Nucleus accumbens (tissue), 56 donors: ENCODE data around the gene BFSP2.
A peak's percentile ranks its signal among the peaks of the same experiment; 100 is the strongest.

Experiments
- DNase-seq, 56 donors: peaks; one replicate each; lab custom pipeline; 2025; lab: John Stamatoyannopoulos, UW

The BFSP2 gene

DNA sequence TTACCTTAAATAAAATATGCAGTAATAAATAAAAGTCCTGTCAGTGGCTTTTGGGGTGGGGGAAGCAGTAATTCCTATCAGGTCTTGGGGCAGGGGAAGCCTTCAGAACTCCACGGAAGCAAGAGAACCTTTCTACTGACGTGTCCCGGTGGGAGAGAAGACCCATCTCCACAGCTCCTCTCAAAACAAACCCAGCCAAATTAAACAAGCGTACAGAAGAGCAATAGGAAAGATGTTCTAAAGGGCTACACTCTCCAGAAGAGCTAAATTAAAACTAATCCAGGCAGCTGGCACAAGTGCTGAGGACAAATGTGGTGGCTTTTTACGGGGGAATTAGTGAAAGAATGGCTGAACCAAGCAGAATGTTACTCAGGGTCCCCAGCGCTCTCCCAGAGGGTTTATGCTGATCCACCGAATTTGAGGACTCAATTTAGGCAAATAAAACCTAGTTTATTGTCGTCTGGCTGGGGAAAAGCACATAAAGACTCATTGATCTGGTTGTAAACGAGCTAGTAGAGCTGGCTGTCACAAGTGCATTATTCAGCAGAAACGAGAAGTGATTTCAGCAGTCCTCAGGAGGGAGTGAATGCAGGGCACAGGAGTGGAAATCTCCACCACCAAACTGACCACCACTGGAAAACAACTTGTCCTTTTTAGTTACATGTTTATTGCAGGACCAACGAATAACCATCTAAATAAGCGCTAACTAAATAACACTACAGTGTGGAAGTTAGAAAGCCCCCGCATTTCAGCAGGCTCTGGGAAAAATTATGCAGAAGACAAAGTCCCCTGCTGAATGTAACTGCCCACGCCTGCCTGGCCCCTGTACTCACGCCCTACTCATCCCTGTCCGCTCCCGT lies 13.5 kb downstream of the BFSP2 start:
- DNase-seq = peak in 6 of 56 donors; percentile 11 to 20 (median 16)

DNA sequence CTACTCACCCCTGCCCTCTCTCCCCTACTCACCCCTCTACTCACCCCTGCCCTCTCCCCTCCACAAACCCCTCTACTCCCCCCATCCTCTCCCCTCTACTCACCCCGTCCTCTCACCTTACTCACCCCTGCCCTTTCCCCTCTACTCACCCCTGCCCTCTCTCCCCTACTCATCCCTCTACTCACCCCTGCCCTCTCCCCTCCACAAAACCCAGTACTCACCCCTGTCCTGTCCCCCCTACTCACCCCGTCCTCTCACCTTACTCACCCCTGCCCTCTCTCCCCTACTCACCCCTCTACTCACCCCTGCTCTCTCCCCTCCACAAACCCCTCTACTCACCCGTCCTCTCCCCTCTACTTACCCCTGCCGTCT lies 14.2 kb downstream of the BFSP2 start:
- DNase-seq = no peak

DNA sequence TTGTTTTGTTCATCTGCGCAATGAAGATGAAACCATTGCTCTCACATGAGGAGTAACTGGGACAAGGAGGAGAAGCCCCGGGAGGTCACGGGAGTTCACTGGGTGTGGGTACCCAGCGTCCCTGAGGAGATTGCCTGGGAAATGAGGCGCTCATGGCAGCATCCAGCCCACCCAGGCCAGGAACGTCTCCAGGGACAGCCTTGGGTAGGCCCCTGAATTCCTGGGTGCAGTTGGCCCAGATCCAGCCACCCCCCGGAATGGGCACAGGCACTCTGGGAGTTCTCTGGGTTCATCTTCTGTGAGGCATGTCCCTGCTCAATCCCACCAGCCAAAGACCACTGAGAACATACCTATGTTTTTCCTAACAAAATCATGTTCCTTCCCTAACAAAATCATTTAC lies 18.5 kb downstream of the BFSP2 start:
- no peak for DNase-seq

GRCh38 chr3:133419151-133419909 lies 19.5 kb downstream of the BFSP2 start:
- no peak for DNase-seq

GRCh38 chr3:133424937-133425869 lies 25.3 kb downstream of the BFSP2 start:
- no peak for DNase-seq

DNA sequence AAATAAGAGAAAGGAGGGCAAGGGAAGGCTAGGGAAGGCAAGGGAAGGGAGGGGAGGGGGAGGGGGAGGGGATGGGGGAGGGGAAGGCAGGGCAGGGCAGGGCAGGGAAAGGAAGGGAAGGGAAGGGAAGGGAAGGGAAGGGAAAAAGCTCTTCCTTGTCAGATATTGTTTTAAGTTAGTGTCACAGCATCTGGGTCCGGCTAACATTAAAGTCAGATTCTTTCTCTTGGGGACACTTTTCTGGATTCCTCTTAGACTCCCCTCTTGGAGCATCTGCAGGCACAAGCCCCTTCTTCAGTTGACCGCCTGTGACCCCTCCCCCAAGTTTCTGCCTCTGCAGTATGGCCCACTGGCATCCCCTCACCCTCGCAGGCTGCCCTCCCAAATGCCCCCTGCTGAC lies 26.0 kb downstream of the BFSP2 start:
- no peak for DNase-seq

GRCh38 chr3:133426721-133427120 lies 26.9 kb downstream of the BFSP2 start:
- no peak for DNase-seq

- DNase-seq = no peak
These were observed 28.7 kb downstream of the BFSP2 start for GRCh38 chr3:133428552-133428951.

DNA sequence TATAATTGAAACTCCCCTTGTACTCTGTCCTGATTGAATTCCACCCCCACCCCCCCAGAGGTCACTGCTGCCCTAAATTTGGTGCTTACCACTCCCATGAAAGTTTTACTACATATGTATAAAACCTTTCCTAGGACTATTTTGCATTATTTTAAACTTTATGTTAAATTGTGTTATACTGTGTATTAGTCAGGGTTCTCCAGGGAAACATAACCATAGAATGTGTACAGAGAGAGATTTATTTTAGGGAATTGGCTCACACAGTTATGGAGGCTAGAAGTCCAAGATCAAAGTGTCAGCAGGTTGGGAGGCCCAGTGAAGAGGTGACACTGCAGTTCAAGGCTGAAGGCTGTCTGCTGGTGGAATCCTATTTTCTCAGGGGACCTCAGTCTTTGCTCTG lies 29.2 kb downstream of the BFSP2 start:
- no peak for DNase-seq

GRCh38 chr3:133439563-133439962 lies 39.7 kb downstream of the BFSP2 start:
- no peak for DNase-seq

- no peak for DNase-seq
These were observed 40.8 kb downstream of the BFSP2 start for GRCh38 chr3:133440652-133441051.

DNA sequence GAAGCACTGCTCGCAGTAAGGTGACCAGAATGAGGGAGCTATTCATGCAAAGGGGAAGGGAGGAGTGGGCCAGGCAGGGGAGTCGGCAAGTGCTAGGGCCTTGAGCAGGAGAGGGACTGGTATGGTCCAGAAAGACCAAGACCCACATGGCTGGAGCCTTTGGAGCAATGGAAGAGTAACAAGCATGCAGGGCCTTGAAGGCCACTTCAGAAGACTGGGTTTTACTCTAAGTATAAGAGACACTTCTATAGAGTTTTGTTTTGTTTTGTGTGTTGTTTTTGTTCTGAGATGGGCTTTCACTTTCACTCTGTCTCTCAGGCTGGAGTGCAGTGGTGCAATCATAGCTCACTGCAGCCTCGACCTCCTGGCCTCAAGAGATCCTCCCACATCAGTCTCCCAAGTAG lies 42.0 kb downstream of the BFSP2 start:
- no peak for DNase-seq

- no peak for DNase-seq
These were observed 42.7 kb downstream of the BFSP2 start for GRCh38 chr3:133442518-133442917.

GRCh38 chr3:133443649-133444422 lies 44.0 kb downstream of the BFSP2 start:
- DNase-seq = peak in 2 of 56 donors; percentile 1 to 6

DNA sequence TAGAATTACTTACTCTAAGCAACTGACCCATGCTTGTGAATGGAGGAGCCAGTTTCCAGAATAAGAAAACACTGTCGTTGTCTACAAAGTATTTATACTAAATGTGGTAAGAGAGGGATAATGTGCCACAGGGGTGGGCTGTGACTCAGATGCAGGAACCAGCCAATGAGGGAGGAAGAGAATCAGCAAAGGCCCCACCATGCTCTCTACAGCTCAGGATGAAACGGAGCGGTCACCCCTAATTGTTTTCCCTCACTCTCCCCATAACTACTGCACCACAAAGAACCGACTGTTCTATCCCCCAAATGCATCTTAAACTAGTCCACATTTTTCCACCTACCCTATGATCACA lies 44.5 kb downstream of the BFSP2 start:
- no peak for DNase-seq

DNA sequence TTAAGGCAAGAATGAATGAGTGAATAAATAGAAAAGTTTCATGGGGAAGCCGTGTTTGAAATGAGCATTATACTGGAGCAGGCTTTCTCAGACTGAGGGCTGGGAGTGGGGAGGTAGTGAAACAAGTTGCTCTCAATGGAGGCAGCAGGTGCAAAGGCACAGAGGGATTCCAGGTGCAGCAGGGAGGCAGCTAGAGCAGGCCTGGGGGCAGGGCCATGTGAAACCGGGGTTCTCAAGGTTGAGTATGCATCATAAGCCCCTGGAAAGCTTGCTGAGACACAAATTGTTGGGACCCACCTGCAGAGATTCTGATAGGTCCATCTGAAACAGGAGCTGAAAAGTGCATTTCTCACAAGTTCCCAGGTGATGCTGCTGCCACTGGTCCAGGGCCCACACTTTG lies 45.3 kb downstream of the BFSP2 start:
- DNase-seq = no peak

DNA sequence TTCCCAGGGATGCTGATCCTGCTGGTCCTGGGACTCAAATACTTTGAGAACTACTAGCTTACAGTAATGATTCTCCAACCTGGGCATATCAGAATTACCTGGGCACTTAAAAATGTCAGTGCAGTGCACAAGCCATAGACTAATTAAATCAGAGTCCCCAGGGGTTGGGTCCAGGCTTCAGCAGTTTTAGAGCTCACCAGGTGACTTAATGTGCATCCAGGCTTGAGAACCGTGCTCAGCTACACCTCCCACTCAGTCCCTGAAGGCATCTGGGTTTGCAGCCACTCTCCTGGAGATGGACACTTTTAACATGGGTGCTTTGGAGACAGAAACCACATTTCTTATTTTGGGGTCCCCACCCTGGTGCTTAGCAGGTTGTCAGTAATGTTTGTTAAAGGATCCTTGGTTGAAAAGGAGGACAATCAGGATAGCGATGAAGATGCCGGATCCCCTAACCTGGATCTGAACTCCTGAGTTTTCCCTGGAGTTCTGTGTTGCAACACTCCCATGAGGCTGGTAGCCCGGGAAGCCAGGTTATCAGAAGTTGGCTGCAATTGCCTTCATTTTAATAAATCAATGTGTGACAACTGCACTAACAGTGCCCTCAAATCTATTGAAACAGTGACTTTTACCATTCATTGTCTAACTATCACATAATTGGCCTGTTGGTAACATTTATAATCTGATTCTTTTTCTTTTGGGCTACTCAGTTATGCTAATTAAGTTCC lies 48.1 kb downstream of the BFSP2 start:
- DNase-seq = no peak

- DNase-seq = peak in 1 of 56 donors; percentile 9
These were observed 48.7 kb downstream of the BFSP2 start for GRCh38 chr3:133448478-133449122.

DNA sequence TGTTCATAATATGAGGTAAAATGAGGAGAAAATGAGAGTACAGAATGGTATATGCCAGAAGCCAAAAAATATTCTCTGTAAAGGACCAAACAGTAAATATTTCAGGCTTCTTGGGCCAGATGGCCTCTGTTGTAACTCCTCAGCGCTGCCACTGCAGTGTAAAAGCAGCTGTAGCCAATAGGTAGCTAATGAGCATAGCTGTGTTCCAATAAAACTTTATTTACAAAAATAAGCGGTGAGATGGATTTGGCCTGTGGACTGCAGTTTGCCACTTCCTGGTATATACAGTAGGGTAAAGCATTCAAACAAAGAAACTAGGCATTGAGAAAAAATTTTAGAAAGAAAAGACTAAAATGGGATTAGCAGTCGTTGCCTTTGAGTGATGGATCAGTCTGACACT lies 51.5 kb downstream of the BFSP2 start:
- no peak for DNase-seq
